Lung microvascular endothelial cell (primary cell): ENCODE data around the gene SLC38A10. TPM values are rescaled to one million over a fixed set of nuclear protein-coding genes. Genes with fewer than 3 reads are reported as not detected.

Experiments used
- DNase-seq, 2 donors: peaks; one replicate each; pipeline versions ENCODE4 v3.0.0 to v3.0.0-alpha.2; 2010; ENCODE audit warnings: low read depth in 2 of 2
- total RNA-seq: library from RNA; depleted of rRNA; stranded (reverse); fragments of >200 nt; gene quantifications from 2 replicates; pipeline ENCODE4 v1.2.1, GENCODE V29; 2014

SLC38A10 gene
- total RNA-seq, 1 donor from 2014 or later: 52.0 TPM

DNA sequence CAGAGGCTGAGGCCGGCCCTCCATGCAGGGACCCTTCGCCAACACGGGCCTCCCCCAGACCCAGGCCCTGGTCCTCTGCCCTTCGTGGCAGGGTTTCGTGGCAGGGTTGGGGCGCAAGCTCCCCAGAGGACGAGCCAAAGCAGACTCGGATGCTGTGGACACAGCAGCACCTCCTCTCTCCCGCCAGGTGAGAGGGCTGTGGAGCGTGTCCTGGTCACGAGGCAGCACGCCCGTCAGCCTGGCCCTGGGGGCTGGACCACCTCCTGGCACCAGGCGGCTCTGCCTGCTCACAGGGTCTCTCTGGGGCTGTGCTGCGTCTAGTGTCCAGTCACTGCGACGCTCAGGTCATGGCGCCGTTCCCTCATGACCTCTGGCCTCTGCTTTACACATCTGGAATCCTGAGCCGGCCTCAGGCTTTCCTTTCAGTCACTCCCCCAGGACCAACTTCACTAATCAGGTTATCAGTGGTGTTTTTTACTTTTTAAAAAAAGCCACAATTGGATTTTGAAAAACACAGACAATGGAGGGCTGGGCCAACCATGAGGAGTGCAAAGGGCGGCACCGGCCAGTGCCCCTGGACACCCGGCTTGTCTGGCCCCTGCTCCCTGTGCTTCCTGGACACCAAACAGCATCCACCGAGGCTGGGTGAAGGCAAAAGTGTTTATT lies 50.6 kb downstream of the SLC38A10 start:
- DNase-seq: no peak

DNA sequence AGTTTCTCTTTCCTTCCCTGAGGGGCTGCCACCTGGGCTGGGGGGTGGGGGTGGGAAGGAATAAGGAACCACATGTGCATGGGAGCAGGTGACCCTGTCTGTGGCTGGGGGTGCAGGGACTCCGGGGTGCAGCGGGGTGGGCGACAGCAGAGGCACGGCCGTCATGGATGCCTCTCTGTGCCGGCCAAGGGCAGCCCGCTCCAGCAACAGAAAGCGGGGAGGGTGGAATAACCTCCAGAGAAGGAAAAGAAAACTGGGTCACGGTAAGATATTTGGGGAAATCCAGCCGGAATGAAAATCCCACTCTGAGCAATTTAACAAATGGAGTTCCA lies 51.8 kb downstream of the SLC38A10 start:
- no peak for DNase-seq

DNA sequence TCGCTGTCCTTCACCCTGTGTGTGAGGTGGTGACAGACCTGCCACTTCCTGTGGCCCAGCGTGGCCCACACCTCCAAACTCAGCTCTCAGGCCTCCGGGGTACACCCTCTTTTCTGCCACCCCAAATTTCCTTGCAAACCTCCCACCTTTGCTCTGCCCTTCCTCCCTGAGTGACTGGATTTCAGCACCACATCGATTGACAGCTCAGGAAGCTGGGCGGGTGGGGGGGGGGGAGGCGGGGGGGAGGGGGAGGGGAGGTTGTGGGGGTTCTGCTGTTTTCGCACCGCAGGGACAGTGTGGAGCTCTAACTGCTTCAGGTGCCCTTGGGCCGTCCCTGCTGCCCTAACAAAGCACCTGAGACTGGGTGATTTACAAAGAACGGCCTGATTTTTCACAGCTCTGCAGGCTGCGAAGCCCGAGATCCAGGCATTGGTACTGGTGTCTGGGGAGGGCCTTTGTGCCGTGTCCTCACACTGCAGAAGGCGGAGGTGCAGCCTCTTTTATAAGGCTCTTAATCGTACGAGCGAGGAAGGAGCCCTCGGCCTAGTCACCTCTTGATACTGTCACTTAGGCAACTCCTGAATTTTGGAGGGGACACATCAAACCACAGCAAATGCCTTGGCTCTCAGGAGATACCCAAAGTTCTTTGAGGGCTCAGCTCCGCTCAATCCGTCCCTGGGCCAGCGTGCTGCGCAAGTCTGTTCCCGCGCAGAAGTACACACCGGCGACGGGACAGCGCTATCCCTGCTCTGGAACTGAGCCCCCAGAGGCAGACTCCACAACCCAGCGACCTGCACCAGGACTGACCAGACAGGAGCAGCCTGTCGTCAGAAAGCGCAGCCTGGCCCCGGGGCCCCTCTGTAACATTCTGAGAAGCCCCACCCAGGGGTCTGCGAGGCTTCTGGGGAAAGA lies 52.4 kb downstream of the SLC38A10 start:
- DNase-seq: no peak

DNA sequence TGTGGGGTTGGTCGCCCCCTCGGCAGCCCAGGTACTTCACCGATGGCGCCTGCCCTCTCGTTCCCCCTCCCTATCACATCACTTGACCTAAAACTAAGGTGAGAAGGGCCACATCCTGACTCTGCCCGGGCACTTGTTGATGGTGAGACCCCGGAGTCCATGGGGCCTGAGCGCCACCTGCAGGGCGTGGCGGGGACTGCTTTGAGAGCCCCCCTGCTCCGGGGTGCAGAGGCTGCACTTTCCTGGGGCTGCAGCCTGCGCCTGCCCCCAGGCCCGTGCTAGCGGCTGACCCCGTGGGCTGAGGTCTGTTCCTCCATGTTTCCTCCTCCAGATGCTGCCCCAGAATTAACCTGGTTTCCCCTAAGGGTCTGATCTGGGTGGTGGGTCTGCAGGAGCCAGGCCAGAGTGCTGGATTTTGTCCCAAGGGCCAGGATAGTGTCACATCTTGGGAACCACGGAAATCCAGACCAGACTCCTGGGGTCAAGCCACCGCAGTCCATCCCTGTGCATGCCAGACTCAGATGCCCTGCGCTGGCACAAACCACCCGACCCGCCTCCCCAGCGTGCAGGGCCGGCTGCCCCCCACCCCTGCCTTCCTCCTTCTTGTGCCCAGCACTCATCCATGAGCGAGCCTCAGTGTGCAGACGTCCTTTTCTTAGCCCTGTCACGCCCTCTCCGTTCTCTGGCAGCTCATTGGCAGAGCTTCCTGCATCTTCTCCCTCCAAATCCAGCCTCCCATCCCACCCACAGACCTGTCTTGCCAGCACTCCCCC lies 53.3 kb downstream of the SLC38A10 start:
- peak; percentile 49 to 69 for DNase-seq

DNA sequence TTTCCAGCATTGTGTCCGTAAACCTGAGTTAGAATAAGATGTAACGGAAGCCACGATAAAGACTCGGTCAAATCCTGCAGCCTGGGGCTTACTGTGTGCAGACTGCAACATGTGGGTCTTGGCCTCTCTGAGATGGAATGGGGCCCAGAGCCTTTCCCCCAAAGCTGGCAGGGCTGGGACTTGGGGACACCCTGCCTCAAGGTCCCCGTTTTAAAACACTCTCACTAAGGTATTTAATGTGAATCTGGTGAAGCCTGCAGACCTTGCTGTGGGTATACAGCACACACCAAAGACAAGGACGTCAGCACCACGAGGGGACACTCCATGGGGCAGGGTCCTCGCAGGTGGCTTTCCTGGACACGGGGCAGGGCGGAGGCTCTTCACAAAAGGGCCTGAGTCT lies 53.9 kb downstream of the SLC38A10 start:
- no peak for DNase-seq

DNA sequence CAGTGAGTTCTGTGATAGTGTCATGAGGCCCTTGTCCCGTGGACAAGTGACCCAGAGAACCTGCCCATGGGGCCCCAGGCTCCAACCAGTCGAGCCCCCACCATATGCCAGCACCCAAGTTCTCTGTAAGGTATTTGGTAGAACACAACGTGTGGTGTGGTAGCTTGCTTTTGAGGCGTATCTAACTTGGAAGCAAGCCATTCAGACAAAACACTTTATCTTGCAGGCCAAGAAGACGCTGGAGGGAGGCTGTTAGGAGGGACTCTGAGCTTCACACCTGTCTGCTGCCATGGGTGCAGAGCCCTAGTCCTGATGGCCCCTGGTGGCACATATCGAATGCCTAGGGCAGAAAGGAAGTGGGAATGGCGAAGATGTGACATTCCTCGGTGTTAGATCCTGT lies 54.3 kb downstream of the SLC38A10 start:
- no peak for DNase-seq

DNA sequence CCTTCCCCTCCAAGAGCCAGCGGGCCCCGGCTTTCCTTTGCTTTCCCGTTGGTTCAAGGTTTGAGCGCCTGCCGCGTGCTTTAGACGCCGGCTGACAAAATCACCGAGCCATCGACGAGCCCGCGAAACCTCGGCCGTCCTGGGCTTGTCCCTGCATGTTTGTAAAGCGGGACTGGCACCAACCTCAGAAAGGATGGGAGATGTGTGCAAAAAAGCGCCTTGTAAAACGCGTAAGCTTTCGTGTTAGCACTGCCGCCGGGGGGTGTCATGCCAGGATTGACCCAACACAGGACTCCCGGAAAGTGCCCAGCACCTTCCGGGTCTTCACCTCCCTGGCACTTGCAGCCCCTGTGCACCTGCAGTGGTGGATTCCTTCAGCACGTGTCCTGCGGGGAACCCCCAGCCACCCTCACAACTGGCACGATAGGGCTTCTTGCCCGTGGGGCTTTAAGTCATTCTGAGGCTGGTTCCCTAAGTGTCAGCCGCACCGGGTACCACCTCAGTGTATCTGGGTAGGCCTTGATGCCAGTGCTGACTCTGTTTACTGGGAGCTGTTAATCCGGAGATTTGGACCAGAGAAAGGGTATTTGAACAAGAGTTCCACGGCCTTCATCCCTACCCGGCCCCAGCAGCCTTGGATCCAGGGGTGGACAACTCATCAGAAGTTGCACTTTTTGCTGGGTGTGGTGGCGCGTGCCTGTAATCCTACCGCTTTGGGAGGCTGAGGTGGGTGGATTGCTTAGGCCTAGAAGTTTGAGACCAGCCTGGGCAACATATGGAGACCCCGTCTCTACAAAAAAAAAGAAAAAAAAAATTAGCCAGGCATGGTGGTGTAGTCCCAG lies 55.2 kb downstream of the SLC38A10 start:
- DNase-seq: peak; percentile 36 to 37

DNA sequence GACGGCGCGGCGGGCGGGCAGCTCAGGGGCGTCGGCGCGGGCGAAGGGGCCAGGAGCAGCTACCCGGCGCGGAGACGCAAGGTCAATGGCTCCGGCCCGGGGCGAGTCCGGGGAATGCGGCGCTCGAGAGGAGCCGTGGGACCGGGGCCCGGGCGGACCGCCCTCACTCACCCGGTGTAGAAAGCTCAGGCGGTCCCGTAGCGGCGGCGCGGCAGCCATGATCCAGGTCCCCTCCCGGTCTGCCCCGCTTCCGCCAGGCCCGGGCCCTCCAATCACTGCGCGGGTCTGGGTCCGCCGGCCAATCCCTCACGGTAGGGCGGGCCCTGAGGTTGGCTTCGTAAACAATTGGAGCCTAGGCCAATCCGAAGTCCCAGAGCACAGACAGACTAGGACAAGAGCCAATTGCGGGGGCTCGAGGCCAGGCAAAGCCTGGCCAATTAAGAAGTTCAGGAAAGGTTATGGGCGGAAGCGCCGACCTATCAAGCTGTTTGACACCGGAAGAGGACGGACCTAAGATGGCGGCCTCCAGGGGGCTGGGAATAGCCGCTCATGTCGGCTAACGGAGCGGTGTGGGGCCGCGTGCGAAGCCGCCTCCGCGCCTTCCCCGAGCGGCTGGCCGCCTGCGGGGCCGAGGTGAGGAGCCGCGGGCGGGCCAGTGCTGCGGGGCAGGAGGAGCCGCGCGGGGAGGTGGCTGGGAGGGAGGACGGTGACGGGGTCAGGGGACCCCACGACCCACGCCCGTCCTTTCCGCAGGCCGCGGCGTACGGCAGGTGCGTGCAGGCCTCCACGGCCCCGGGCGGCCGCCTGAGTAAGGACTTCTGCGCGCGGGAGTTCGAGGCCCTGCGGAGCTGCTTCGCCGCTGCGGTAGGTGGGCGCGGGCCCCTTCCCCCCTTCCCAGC lies 56.0 kb downstream of the SLC38A10 start, which contains the start of the genes NDUFAF8 and TEPSIN:
TSS of gene NDUFAF8 (plus strand) at position 504 of the 899 bp plus-strand sequence. CDS start at position 550, 46 bp downstream.
TSS of gene TEPSIN (minus strand) at position 241 of the 899 bp plus-strand sequence. CDS start at position 219, 22 bp downstream.
- DNase-seq: peak; percentile 99

DNA sequence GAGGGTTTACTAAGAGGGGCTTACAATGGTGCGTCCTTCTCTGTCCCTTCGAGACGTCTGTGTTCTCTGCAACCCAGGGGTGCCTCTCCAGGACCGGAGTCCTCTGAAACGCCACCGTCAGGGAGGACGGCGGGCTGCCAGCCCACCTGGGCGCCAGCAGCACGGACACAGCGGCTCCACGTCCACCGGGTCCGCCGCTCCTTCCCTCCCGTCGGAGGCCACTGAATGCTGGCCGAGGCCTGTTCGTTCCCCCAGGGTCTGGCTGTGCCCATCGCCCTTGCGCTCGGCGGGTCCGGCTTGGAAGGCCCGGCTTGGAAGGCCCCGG lies 56.7 kb downstream of the SLC38A10 start:
- no peak for DNase-seq

DNA sequence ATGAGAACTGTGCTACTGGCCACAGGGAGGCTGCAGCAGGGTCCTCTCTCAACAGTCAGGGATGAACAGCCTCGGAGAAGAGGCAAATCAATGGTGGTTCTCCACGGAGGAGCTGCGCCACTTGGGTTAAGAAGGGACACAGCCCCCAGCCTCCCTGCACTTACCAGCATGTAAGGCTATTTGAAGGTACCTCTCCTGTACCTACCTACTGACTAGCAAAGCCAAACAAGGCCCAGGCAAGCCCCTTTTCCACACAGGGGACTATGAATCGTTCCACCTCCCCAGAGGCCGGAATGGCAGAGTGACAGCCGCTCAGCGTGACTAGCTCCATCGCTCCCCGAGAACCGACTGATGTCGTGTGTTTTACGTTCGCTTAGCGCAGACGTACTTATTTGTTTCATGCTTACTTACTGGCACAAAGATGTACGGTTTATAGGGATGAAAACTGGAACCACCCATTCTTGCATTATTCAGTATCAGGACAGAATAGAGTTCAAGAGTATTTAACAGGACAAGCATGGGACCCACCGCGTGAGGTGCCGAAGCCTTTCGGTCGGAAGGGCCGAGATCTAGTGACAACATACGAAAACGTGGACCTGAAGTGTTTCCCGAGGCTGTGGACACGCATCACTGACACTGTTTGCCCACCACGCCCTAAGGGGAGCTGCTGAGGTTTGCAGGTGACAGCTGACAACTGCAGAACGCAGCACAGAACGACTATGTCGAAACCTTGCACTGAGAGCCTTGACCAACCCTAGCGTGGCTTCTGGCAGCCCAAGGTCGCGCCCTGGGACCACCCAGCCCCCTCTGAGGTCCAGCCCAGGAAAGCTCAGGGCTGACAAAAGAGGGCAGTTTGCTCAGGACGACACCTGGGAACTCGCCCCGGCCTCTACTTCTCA lies 57.3 kb downstream of the SLC38A10 start:
- DNase-seq: no peak

DNA sequence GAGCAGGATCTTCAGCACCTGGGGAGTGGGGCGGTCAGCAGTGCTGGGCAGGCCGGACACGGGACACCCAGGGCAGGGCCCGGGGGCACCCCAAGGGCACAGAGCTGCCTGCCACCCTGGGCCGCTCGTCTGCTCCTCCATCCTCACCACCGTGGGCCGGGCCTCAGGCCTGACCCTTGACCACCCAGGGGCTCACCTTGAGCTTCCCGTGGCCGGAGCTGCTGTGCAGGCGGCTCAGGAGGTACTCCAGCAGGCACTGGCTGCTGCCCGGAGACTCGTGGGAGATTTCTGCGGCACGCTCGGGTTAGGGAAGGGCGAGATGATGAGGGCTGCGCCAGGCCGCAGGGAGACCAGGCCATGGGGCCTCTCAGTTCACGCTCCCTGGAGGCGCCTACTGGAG lies 58.3 kb downstream of the SLC38A10 start:
- DNase-seq: no peak

DNA sequence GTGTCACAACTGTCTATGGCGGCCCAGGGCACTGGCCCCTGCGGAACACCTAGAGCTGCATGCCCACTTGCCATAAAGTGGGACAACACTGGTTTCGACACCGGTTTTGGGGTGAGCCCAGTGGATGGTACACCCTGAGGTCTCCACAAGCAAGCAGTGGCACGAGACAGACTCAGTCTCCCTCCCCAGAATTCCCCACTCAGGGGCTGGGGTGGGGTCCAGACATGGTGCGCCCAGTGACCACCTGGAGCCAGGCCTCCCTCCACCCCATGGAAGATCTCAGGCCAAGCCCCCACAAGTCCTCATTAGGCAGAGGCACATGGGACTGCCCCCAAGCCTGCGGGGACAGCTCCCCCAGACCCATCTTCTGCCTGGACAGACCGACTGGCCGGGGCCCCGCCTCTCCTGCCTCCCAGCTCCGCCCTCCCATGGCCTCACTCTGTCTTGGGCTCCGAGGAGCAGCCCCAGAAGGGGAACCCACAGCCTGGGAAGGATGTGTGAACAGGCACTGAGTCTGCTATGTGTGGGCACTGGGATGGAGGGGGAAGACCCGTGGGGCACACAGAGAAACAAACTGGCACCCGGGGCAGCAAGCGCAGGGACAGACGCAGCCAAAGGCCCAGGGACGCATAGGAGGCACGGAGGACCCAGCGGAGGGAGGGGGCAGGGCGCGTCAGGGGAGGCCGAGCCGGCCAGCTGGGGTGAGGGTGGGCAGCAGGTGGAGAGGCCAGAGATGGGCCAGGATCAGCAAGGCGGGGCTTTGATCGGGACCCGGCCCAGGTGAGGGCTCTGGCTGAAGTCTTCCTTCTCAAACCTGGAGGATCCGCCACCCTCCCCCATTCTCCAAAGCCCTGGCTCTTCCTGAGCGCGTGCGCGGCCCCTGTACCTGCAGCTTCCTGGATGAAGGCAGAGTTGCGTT lies 59.0 kb downstream of the SLC38A10 start:
- no peak for DNase-seq

DNA sequence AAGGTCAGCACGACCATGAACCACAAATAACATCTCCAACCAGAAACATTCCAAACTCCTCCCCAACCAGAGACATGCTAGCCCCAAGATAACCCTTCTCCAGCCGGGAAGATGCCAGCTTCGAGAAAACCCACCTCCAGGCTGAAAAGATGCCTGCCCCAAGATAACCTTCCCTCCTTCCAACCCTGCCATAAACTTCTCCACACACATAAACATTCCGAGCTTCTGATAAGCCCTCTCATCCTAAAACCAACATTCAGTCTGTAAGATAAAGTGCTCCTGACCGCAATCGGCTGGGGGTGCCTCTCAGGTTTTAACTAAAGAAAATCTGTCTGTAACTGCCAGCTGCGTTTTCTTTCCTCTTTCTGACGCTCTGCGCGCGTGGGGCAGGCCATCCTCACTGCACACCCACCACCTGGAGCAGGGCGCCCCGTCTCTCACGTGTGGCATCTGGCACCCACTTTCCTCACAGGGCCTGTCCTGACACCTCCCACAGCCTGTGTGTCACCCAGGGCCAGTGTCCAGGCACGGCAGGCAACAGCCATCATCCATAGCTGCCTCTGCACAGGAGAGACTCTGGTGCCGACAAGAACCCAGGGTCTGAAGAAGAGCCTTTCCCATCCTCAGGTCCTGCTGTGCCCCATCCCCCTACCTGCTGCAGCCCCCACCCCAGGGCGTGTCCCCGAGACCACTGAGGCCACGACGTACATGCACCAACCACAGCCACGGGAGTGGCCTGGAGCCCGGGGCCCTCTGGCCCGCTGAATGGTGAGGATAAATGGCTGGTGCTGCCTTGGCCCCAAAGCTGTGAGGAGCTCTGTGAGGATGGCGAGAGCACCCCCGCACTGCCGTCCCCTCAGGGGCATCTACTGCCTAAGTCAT lies 59.9 kb downstream of the SLC38A10 start:
- DNase-seq: no peak

DNA sequence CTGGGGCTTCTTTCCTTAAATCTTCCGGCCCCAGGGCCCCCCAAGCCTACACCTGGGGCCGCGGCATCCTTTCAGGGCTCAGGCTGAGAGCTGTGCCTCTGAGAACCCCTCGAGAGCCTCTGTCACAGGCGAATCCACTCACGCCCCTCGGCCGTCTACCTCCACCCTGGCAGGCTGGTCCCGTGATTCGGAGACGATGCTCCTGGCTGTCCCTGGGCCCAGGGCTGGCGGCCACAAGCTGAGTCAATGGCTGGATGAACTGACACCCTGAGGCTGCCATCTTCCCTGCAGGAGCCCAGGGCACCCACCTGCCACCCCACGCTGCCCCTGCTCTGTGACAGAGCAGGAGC lies 60.6 kb downstream of the SLC38A10 start:
- no peak for DNase-seq

DNA sequence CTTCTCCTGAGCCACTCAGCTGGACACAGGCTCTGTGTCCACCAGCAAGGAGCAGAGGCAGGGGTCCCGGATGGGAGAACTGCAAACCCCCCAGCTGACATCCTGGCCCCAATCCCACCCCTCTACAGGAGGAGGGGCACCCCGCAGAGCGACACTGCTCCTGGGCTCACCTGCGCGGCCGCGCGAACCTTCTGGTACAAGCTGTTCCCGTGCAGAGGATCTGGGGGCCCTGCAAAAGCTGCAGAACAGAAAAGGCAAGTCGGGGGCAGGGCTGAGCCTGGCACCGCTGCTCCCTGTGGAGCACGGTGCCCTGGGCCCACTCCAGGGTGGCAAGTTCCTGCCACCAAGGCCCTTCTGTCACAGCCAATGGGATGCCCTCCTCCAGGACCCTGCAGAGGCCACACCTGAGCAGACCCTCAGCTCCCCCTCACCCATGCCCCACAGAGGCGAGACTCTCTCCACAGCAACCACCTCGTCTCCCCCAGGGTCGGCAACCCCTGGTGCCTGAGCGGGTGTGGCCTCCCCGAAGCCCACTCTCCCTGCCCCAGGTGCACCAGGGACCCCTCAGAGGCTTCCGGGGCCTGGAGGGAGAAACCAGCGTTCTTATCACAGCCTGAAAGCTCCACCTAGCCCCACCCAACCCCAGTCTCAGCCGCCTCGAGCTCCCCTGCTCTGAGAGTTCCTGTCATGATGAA lies 61.1 kb downstream of the SLC38A10 start:
- no peak for DNase-seq

DNA sequence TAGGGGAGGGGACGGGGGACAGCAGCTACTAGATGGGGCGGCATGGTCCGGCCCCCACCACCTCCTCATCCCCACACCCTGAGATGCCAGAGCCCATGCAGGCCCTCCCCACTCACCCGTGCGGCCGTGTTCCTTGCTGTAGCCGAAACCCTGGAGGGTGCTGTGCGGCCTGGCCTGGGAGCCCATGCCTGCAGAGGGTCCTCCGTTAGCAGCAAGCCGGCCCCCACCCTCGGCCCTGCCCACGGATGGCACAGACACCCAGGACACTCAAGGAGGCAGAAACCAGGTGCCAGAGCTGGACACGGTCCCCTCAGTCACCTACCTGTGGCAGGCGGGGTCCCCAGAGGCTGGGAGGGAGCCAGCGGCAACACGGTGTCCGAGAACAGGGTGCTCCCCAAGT lies 61.8 kb downstream of the SLC38A10 start:
- DNase-seq: no peak
